ENCODE measurements around the gene RANBP3L. TPM values are rescaled to one million over a fixed set of nuclear protein-coding genes. Genes with fewer than 3 reads are reported as not detected.

The RANBP3L gene
- total RNA-seq, 1 experiment from 2014 or later, result not detected

DNA sequence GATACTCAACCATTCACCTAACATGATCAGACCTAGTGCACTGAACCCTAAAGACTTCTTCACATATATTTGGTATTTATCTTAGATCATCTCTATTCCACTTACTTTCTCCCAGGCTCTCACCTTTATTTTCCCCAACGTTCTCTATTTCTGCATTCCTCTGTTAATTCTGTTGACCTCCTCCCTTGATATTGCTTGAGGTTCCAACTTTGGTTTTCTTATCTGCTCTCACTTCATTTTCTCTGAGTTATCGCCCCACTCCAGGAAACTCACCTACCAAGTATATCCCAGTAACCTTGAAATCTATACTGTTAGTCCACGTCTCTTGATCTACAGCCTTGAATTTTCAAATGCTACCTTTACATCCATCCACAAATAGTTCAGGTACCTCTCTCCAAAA, 69.2 kb downstream of the RANBP3L start:
- Mint-ChIP-seq H3K9me3 (no peaks in the 10 kb centered on the region), H3K36me3 (ENCODE audit: insufficient read depth in 1 of 3, low read depth in 3 of 3) (no peaks in the 10 kb centered on the region), H3K27ac (no peak overlapping the region; a peak in 1 of 7 replicates), H3K27me3 (ENCODE audit: low read depth) (no peaks in the 10 kb centered on the region), H3K4me3 (no peak overlapping the region), H3K4me1 (peaks cover 6 to 9% of the 10 kb centered on the region in 2 experiments)
- H3K27me3 ChIP-seq (ENCODE audit: insufficient read depth, low read length), result no peaks in the 10 kb centered on the region
- no peak overlapping the region for H2BK12ac ChIP-seq (ENCODE audit: insufficient read length, low read depth, low read length)
- no peak overlapping the region for H3K14ac ChIP-seq (ENCODE audit: insufficient read depth, low read length)
- H3K4me1 ChIP-seq (ENCODE audit: insufficient read depth, low read length), result no peaks in the 10 kb centered on the region
- H4K20me1 ChIP-seq (ENCODE audit: control insufficient read depth, insufficient read depth, insufficient read length), result no peaks in the 10 kb centered on the region
- H2BK15ac ChIP-seq (ENCODE audit: low read depth, low read length), result no peak overlapping the region
- H3K27ac ChIP-seq (ENCODE audit: insufficient read length, low read depth, low read length), result no peak overlapping the region
- H3K9ac ChIP-seq (ENCODE audit: extremely low read depth, insufficient read length, low read length), result no peak overlapping the region
- no peak overlapping the region for H3K4ac ChIP-seq (ENCODE audit: low read depth, low read length)
- no peak overlapping the region for H4K8ac ChIP-seq (replicated peaks; ENCODE audit: insufficient read length, low read depth, low read length)
- H3T11ph ChIP-seq (ENCODE audit: low read length), result no peak overlapping the region
- no peak overlapping the region for H3K23ac ChIP-seq (ENCODE audit: insufficient read length, low read depth, low read length)
- H3K4me2 ChIP-seq (ENCODE audit: insufficient read depth, insufficient read length, low read length), result no peak overlapping the region
- no peak overlapping the region for H2AFZ ChIP-seq (ENCODE audit: low read length)
- no peak overlapping the region for H4K91ac ChIP-seq (ENCODE audit: insufficient read length, low read depth, low read length)
- no peaks in the 10 kb centered on the region for H3K9me3 ChIP-seq (ENCODE audit: control insufficient read depth, low read depth, low read length)
- DNase-seq, result no peak
- no peaks in the 10 kb centered on the region for H3K23me2 ChIP-seq (ENCODE audit: insufficient read length, low read depth, low read length, poor library complexity, severe bottlenecking)
- no peaks in the 10 kb centered on the region for H3K79me2 ChIP-seq (ENCODE audit: insufficient read depth, low read length)
- H2AK5ac ChIP-seq (ENCODE audit: insufficient read length, low read length), result no peak overlapping the region
- no CpG with 5 or more reads among the region's 3 CpGs for WGBS (ENCODE audit: extremely low coverage, insufficient read length, low lambda C conversion rate)
- no peak overlapping the region for H2BK20ac ChIP-seq (ENCODE audit: low read depth, low read length, poor library complexity, severe bottlenecking)
- TF ChIP-seq, protein P1, sequence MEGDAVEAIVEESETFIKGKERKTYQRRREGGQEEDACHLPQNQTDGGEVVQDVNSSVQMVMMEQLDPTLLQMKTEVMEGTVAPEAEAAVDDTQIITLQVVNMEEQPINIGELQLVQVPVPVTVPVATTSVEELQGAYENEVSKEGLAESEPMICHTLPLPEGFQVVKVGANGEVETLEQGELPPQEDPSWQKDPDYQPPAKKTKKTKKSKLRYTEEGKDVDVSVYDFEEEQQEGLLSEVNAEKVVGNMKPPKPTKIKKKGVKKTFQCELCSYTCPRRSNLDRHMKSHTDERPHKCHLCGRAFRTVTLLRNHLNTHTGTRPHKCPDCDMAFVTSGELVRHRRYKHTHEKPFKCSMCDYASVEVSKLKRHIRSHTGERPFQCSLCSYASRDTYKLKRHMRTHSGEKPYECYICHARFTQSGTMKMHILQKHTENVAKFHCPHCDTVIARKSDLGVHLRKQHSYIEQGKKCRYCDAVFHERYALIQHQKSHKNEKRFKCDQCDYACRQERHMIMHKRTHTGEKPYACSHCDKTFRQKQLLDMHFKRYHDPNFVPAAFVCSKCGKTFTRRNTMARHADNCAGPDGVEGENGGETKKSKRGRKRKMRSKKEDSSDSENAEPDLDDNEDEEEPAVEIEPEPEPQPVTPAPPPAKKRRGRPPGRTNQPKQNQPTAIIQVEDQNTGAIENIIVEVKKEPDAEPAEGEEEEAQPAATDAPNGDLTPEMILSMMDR (conservative IDR thresholded peaks at IDR 0.05), result no peak
- no peaks in the 10 kb centered on the region for H3K79me1 ChIP-seq (ENCODE audit: insufficient read depth, low read depth, low read length, poor library complexity, severe bottlenecking)
- no peak overlapping the region for H2BK5ac ChIP-seq (ENCODE audit: insufficient read length, low read length)
- H3K18ac ChIP-seq (ENCODE audit: insufficient read length, low read depth, low read length), result no peak overlapping the region
- no peak overlapping the region for H3K56ac ChIP-seq (ENCODE audit: insufficient read length, low read depth, low read length)
- no peak overlapping the region for H4K5ac ChIP-seq (ENCODE audit: insufficient read length, low read depth, low read length)
- no peak overlapping the region for H2BK120ac ChIP-seq (ENCODE audit: low read depth, low read length, poor library complexity, severe bottlenecking)
